Muscle of back (tissue), 11 donors: ENCODE measurements around the gene XRN2. TPM values are rescaled to one million over a fixed set of nuclear protein-coding genes. Genes with fewer than 3 reads are reported as not detected.
"Not testable (repeated sequence)": the region's sequence is repeated elsewhere in the genome, so short reads cannot be mapped to it uniquely, and the experiment has no call there.

ENCODE experiments used
- DNase-seq, 3 donors: peaks; one replicate each; pipeline versions ENCODE4 v3.0.0 to v3.0.0-alpha.2; 2013
- polyA plus RNA-seq, 10 donors: library from polyadenylated mRNA; unstranded; fragments of 120-200 nt; gene quantifications; one replicate each; pipeline ENCODE4 v1.2.1, GENCODE V29; 2013; ENCODE audit not compliant: insufficient read length in 10 of 10

Gene XRN2
- polyA plus RNA-seq, 10 donors: 39.5 to 54.9 (median 46.7) TPM

GRCh38 chr20:21421601-21422236, 118.6 kb downstream of the XRN2 start:
- DNase-seq: no peak

- not testable (repeated sequence) for DNase-seq
These were observed 120.6 kb downstream of the XRN2 start for GRCh38 chr20:21423712-21424111.

- DNase-seq: no peak
These were observed 121.7 kb downstream of the XRN2 start for GRCh38 chr20:21424846-21425245.

GRCh38 chr20:21430020-21430419, 126.9 kb downstream of the XRN2 start:
- DNase-seq: no peak

DNA sequence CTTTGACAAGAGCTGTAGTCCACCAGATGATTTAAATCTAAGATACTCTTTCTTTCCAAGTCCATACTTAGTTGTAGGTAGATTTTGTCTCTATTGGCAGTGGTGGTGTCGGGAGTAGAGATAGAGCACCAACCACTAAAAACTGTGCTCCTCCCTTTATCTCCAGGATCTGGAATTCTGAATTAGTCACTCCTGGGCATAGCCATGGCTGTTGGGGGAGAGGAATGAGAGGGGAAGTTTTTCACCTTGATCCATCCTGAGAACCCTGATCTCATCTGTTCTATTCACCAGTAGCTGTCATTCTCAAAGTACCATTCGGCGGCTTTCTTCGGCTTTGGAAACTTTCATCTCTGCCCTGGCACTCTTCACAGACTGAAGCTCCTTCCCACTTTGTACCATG, 129.8 kb downstream of the XRN2 start:
- no peak for DNase-seq

GRCh38 chr20:21433329-21433890, 130.3 kb downstream of the XRN2 start:
- DNase-seq: peak in 1 of 3 donors; percentile 2

DNA sequence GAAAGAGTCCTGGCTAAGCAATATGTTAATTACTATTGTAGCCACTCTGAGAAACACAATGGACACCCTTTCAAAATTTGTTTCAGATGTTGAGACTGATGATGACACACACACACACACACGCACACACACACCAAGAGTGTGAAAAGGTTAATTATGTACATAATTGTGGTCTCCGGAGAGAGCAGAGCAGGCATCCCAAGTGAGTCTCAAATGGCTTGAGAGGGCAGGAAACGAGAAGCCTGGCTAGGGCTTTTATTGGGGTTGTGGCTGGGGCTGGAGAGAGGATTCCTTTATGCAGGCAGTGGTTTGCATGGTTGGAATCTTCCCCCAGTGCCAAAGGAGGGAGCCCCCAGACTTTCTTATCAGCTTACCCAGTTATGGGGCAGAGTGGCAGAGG, 132.4 kb downstream of the XRN2 start:
- DNase-seq: no peak

GRCh38 chr20:21436205-21436604, 133.1 kb downstream of the XRN2 start:
- DNase-seq: peak in 1 of 3 donors; percentile 64

GRCh38 chr20:21437248-21437647, 134.1 kb downstream of the XRN2 start:
- DNase-seq: no peak

GRCh38 chr20:21437816-21438215, 134.7 kb downstream of the XRN2 start:
- DNase-seq: no peak

Other genes with a start within 250 kb of the XRN2 start
- under 1 TPM in 6 of 10 donors, not detected in 4; 0.14 to 0.78 (median 0.36) TPM for gene LINC00237, start 197.0 kb upstream of the XRN2 start, polyA plus RNA-seq
- gene KIZ, start 177.2 kb upstream of the XRN2 start, polyA plus RNA-seq: 10 to 100 TPM; 13.1 to 19.8 (median 15.9) TPM
- not detected for gene NKX2-4, start 94.2 kb downstream of the XRN2 start, polyA plus RNA-seq
- under 1 TPM in 7 of 10 donors, not detected in 3; 0.11 to 0.32 (median 0.20) TPM for gene NKX2-2, start 210.7 kb downstream of the XRN2 start, polyA plus RNA-seq